Smooth muscle cell (in vitro differentiated cells): ENCODE results near the gene AXIN2. TPM values are rescaled to one million over a fixed set of nuclear protein-coding genes. Genes with fewer than 3 reads are reported as not detected.

Experiments
- DNase-seq: peaks from one replicate; lab custom pipeline; 2025; ENCODE audit not compliant: unreplicated experiment; lab: John Stamatoyannopoulos, UW
- H2AFZ ChIP-seq: fragments of 200-600 bp; sonication (generic); 2 replicates; pipeline ENCODE4 v1.6.0; 2016; ENCODE audit warnings: antibody characterized with exemption, low read depth, mild to moderate bottlenecking
- H3F3A ChIP-seq: fragments of 200-600 bp; sonication (generic); 2 replicates; pipeline ENCODE4 v1.6.0; 2017; ENCODE audit warnings: antibody characterized with exemption, low read depth
- H3K27ac ChIP-seq: fragments of 200-600 bp; sonication (generic); 2 replicates; pipeline ENCODE4 v1.5.1; 2016; ENCODE audit warnings: low read depth, mild to moderate bottlenecking
- H3K27me3 ChIP-seq: fragments of 200-600 bp; sonication (generic); 2 replicates; pipeline ENCODE4 v1.6.1; 2016; ENCODE audit warnings: low read depth, mild to moderate bottlenecking
- H3K36me3 ChIP-seq: fragments of 200-600 bp; sonication (generic); 2 replicates; pipeline ENCODE4 v1.5.1; 2016; ENCODE audit warnings: low read depth
- H3K4me1 ChIP-seq: fragments of 200-600 bp; sonication (generic); 2 replicates; pipeline ENCODE4 v1.5.1; 2016; ENCODE audit warnings: low read depth
- H3K4me2 ChIP-seq: fragments of 200-600 bp; sonication (generic); 2 replicates; pipeline ENCODE4 v1.6.0; 2016; ENCODE audit warnings: mild to moderate bottlenecking
- H3K4me3 ChIP-seq: fragments of 200-600 bp; sonication (generic); 2 replicates; pipeline ENCODE4 v1.5.1; 2016; ENCODE audit warnings: mild to moderate bottlenecking
- H3K79me2 ChIP-seq: fragments of 200-600 bp; sonication (generic); 2 replicates; pipeline ENCODE4 v1.6.0; 2016; ENCODE audit warnings: low read depth, mild to moderate bottlenecking
- H3K9ac ChIP-seq: fragments of 200-600 bp; sonication (generic); 2 replicates; pipeline ENCODE4 v1.6.0; 2016; ENCODE audit warnings: low read depth
- H3K9me3 ChIP-seq: fragments of 200-600 bp; sonication (generic); replicated peaks from 2 replicates; pipeline ENCODE4 v1.5.1; 2016; ENCODE audit warnings: low read depth
- H4K20me1 ChIP-seq: fragments of 200-600 bp; sonication (generic); 2 replicates; pipeline ENCODE4 v1.6.0; 2016; ENCODE audit warnings: low read depth
- CTCF ChIP-seq: fragments of 200-600 bp; sonication (generic); IDR thresholded peaks from 2 replicates; pipeline ENCODE4 v1.5.1; 2017; ENCODE audit warnings: borderline replicate concordance, mild to moderate bottlenecking, antibody characterized with exemption; ENCODE audit not compliant: insufficient read depth, poor library complexity, severe bottlenecking
- WGBS: methylation state at CpG from one replicate; pipeline ENCODE4 v1.1.7; 2016; ENCODE audit warnings: low lambda C conversion rate; 5-methylcytosine and 5-hydroxymethylcytosine counted together
- polyA plus RNA-seq: library from polyadenylated mRNA; unstranded; fragments of >200 nt; fragmentation: Nextera tagmentation; extraction: Ambion mirVana; gene quantifications from 2 replicates; pipeline ENCODE4 v1.2.1, GENCODE V29; 2016
- total RNA-seq: library from RNA; depleted of rRNA; stranded (reverse); fragments of >200 nt; gene quantifications from 2 replicates; pipeline ENCODE4 v1.2.3, GENCODE V29; 2014

AXIN2 gene
- total and polyA plus RNA-seq, 2 experiments from 2014 or later: 13.8 to 14.2 TPM

GRCh38 chr17:65546579-65546978, 14.9 kb downstream of the AXIN2 start:
- peaks cover 99% of the 10 kb centered on the region for H3K79me2 ChIP-seq
- 99% methylated on average over 4 of the region's 4 CpGs for WGBS
- H3K4me3 ChIP-seq: no peak overlapping the region
- H3K4me2 ChIP-seq: no peak overlapping the region
- H3K9ac ChIP-seq: no peak overlapping the region
- H3K4me1 ChIP-seq: peaks cover 48% of the 10 kb centered on the region
- no peak overlapping the region for H2AFZ ChIP-seq
- no peaks in the 10 kb centered on the region for H3F3A ChIP-seq
- H3K36me3 ChIP-seq: peaks cover 4% of the 10 kb centered on the region
- DNase-seq: no peak
- H3K9me3 ChIP-seq: no peaks in the 10 kb centered on the region
- no peaks in the 10 kb centered on the region for H3K27me3 ChIP-seq
- no peak overlapping the region for H3K27ac ChIP-seq
- peaks cover 25% of the 10 kb centered on the region for H4K20me1 ChIP-seq
- TF ChIP-seq CTCF: no peak

GRCh38 chr17:65545705-65546523, 15.5 kb downstream of the AXIN2 start:
- Histone ChIP-seq H3K9me3 (no peaks in the 10 kb centered on the region), H3K27ac (no peak overlapping the region), H3K4me3 (no peak overlapping the region), H3K4me1 (peaks cover 48% of the 10 kb centered on the region), H3K4me2 (no peak overlapping the region), H3K79me2 (peaks cover 99% of the 10 kb centered on the region), H3K27me3 (no peaks in the 10 kb centered on the region), H3K9ac (no peak overlapping the region), H3K36me3 (peaks cover 4% of the 10 kb centered on the region), H3F3A (no peaks in the 10 kb centered on the region), H2AFZ (no peak overlapping the region), H4K20me1 (peaks cover 32% of the 10 kb centered on the region)
- TF ChIP-seq CTCF: no peak
- 75% methylated on average over 16 of the region's 17 CpGs for WGBS
- no peak for DNase-seq

- DNase-seq: no peak
- WGBS: 68% methylated on average over 11 of the region's 11 CpGs
- H3K4me2 ChIP-seq: no peak overlapping the region
- peaks cover 88% of the 10 kb centered on the region for H3K79me2 ChIP-seq
- no peak overlapping the region for H3K4me3 ChIP-seq
- TF ChIP-seq CTCF: no peak
- H3K4me1 ChIP-seq: peaks cover 43% of the 10 kb centered on the region
- H3K27me3 ChIP-seq: no peaks in the 10 kb centered on the region
- peaks cover 44% of the 10 kb centered on the region for H4K20me1 ChIP-seq
- peaks cover 4% of the 10 kb centered on the region for H3K36me3 ChIP-seq
- H2AFZ ChIP-seq: no peak overlapping the region
- H3F3A ChIP-seq: no peaks in the 10 kb centered on the region
- no peak overlapping the region for H3K9ac ChIP-seq
- no peaks in the 10 kb centered on the region for H3K9me3 ChIP-seq
- no peak overlapping the region for H3K27ac ChIP-seq
Measured at GRCh38 chr17:65544672-65545071, 16.8 kb downstream of the AXIN2 start.

- Histone ChIP-seq H2AFZ (no peak overlapping the region), H3K27me3 (no peaks in the 10 kb centered on the region), H3K4me3 (no peak overlapping the region), H3K27ac (no peak overlapping the region), H3K79me2 (peaks cover 68% of the 10 kb centered on the region), H3F3A (no peaks in the 10 kb centered on the region), H3K4me1 (peaks cover 37% of the 10 kb centered on the region), H3K36me3 (no peaks in the 10 kb centered on the region), H4K20me1 (peaks cover 61% of the 10 kb centered on the region), H3K9ac (no peak overlapping the region), H3K4me2 (no peak overlapping the region), H3K9me3 (no peaks in the 10 kb centered on the region)
- no peak for DNase-seq
- no peak for TF ChIP-seq CTCF
Measured at GRCh38 chr17:65542610-65543009, 18.8 kb downstream of the AXIN2 start.
